ENCODE data around the gene UBL4B. TPM values are rescaled to one million over a fixed set of nuclear protein-coding genes. Genes with fewer than 3 reads are reported as not detected.
A peak's percentile ranks its signal among the peaks of the same experiment; 100 is the strongest.

The UBL4B gene
- total RNA-seq, 1 experiment from 2014 or later: not detected

DNA sequence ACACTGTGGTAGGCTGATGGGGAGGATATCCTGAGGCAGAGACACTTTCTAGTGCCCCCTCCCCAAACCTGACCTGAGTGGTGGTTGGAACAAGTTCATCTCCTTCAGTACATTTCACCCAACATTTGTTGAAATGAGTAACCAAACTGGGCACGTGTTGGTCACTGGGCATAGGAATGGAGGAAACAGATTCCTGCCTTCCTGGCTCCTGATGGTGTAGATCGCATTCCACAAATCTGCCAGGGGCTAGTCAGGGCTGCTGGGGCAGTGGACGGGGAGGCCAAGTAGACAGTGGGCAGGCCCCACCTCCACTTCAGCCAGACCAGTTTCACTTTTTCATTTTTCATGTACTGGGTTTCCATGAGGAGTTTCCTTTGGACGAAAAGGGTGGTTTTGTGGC lies 25.3 kb upstream of the UBL4B start:
- DNase-seq: no peak
- peaks cover 93% of the 10 kb centered on the region for H3K27me3 Mint-ChIP-seq (ENCODE audit: unreplicated experiment)
- no peak overlapping the region for H3K4me3 Mint-ChIP-seq (ENCODE audit: low read depth, unreplicated experiment)
- no peaks in the 10 kb centered on the region for H3K9me3 Mint-ChIP-seq (ENCODE audit: low read depth, unreplicated experiment)
- intact Hi-C loops (cut with micrococcal nuclease; ENCODE audit: unreplicated experiment): no loop called here
- CTCF ChIA-PET: no interaction called here
- H3K4me1 Mint-ChIP-seq (ENCODE audit: low read depth, unreplicated experiment): no peaks in the 10 kb centered on the region
- H3K36me3 Mint-ChIP-seq (ENCODE audit: insufficient read depth, unreplicated experiment): no peaks in the 10 kb centered on the region
- no TSS peak for BruUV-seq (replicated peaks)
- no peak overlapping the region for H3K27ac Mint-ChIP-seq (ENCODE audit: unreplicated experiment)
- TF ChIP-seq, protein P1, sequence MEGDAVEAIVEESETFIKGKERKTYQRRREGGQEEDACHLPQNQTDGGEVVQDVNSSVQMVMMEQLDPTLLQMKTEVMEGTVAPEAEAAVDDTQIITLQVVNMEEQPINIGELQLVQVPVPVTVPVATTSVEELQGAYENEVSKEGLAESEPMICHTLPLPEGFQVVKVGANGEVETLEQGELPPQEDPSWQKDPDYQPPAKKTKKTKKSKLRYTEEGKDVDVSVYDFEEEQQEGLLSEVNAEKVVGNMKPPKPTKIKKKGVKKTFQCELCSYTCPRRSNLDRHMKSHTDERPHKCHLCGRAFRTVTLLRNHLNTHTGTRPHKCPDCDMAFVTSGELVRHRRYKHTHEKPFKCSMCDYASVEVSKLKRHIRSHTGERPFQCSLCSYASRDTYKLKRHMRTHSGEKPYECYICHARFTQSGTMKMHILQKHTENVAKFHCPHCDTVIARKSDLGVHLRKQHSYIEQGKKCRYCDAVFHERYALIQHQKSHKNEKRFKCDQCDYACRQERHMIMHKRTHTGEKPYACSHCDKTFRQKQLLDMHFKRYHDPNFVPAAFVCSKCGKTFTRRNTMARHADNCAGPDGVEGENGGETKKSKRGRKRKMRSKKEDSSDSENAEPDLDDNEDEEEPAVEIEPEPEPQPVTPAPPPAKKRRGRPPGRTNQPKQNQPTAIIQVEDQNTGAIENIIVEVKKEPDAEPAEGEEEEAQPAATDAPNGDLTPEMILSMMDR (IDR thresholded peaks at IDR 0.05; ENCODE audit: unreplicated experiment): no peak

DNA sequence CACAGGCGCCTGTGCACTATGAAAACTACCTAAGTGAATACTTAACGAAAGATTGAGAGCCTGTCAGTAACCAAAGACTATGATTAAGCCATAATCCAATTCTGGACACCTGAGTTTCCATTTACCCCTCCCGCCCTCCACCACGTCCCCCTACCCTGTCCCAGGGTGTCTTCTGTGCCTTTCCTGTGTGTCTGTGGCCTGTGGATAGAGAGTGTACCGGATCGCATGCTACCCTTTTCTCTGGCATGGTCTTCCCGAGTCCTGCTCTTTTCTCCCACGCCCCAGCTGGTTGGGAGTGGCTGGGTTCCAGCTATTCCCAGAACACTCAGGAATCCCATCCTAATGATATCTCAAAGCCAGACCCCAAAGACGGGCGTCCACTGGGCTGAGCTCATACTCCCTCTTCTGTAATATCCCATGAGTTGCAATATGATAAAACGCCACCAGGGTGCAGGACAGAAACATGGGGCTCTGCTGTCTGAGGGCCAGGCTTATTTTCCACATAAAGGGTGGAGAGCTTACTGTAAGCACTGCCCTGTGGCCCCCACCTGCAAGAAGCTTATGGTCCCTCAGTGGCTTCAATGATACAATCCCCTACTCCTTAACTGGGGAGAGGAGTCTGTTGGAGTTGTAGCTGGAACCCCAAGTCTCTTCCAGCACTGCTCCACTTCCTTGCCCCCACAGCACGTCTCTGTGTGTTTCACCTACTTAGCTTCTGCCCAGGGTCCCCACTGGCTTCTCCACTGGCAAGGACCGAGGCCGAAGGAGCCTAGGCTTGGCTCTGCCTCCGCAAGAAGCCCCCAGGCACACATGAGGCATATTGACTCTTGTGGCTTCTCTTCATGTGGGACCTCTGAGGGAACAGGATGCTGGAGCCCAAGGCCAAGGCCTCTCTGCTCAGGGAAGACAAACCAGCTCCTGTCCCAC lies 24.2 kb upstream of the UBL4B start:
- Mint-ChIP-seq H3K4me1 (ENCODE audit: low read depth, unreplicated experiment) (no peaks in the 10 kb centered on the region), H3K9me3 (ENCODE audit: low read depth, unreplicated experiment) (no peaks in the 10 kb centered on the region), H3K36me3 (ENCODE audit: insufficient read depth, unreplicated experiment) (no peaks in the 10 kb centered on the region), H3K4me3 (ENCODE audit: low read depth, unreplicated experiment) (no peak overlapping the region), H3K27me3 (ENCODE audit: unreplicated experiment) (peaks cover 93% of the 10 kb centered on the region), H3K27ac (ENCODE audit: unreplicated experiment) (no peak overlapping the region)
- BruUV-seq (replicated peaks): no TSS peak
- TF ChIP-seq, protein P1 (IDR thresholded peaks at IDR 0.05; ENCODE audit: unreplicated experiment): peak; percentile 39
- CTCF ChIA-PET: interaction anchor here (0.5 to 1.3 kb wide), 10 partner anchors 12 to 1295 kb away, joined by 3 to 10 read pairs (median 5); no protein-coding TSS in a partner anchor
- DNase-seq: peak; percentile 66
- intact Hi-C loops (cut with micrococcal nuclease; ENCODE audit: unreplicated experiment): no loop called here

DNA sequence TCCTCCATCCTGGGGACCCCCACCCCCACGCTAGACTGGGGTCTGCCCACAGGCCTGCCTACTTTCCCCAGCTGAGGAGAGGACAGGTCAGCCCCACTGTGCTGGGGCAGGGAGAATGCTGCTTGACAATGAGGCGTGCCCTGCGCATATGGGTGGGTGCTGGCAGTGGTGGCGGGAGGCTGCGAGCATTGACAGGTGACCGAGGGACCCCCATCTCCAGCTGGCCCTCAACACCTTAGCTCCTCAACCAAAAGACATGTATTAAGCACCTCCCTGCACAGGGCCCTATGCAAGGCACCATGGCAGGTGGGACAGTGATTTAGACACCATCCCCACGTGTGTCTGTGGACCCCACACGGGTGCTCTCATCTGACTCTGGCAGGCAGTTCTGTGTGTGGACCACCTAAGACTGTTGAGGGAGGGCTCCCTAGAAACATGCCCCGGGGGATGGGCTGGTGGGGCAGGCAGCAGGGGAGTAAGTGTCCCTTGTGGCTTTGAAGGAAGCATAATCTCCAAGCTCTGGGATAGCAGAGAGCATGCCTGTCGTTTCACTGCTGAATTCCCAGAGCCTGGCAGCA lies 23.4 kb upstream of the UBL4B start:
- Mint-ChIP-seq H3K27ac (ENCODE audit: unreplicated experiment) (no peak overlapping the region), H3K9me3 (ENCODE audit: low read depth, unreplicated experiment) (no peaks in the 10 kb centered on the region), H3K4me3 (ENCODE audit: low read depth, unreplicated experiment) (no peak overlapping the region), H3K4me1 (ENCODE audit: low read depth, unreplicated experiment) (no peaks in the 10 kb centered on the region), H3K36me3 (ENCODE audit: insufficient read depth, unreplicated experiment) (no peaks in the 10 kb centered on the region), H3K27me3 (ENCODE audit: unreplicated experiment) (peaks cover 93% of the 10 kb centered on the region)
- BruUV-seq (replicated peaks): no TSS peak
- TF ChIP-seq, protein P1 (IDR thresholded peaks at IDR 0.05; ENCODE audit: unreplicated experiment): no peak
- CTCF ChIA-PET: interaction anchor here (0.5 to 1.3 kb wide), 4 partner anchors 13 to 1296 kb away, joined by 3 to 10 read pairs (median 6); no protein-coding TSS in a partner anchor
- intact Hi-C loops (cut with micrococcal nuclease; ENCODE audit: unreplicated experiment): no loop called here
- DNase-seq: no peak

DNA sequence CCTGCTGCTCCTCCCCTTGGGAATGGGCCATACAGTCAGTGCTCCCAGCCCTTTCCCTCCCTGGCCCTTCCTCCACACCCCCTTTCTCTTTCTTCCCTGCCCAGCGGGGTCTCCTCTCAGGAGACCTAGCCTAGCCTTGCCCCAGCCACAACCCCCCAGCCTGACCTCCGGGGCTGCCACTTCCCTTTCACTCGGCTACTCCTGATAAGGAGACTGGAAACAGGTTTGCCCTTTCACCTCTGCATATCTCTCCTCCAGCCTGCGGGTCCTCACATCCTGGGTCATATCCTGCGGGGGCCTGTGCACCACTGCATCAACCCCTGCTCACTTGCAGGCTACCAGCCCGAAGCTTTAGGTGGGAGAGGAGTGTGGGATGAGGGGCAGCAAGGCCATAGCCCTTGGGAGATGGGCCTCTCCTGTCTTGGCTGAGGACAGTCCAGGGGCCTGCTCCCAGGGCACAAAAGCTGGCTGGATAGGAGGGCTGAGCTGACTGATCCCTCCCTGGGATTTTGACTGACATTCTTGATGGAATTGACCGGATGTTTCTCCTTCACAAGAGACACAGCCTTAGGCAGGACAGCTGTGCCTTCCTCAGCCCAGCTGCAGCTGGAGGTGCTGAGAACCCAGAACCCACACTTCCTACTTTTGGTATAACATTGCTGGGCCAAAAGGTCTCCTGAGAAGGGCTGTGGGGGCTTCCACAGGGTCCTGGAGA lies 22.5 kb upstream of the UBL4B start:
- Mint-ChIP-seq H3K36me3 (ENCODE audit: insufficient read depth, unreplicated experiment) (no peaks in the 10 kb centered on the region), H3K27ac (ENCODE audit: unreplicated experiment) (no peak overlapping the region), H3K4me1 (ENCODE audit: low read depth, unreplicated experiment) (no peaks in the 10 kb centered on the region), H3K27me3 (ENCODE audit: unreplicated experiment) (peaks cover 92% of the 10 kb centered on the region), H3K4me3 (ENCODE audit: low read depth, unreplicated experiment) (no peak overlapping the region), H3K9me3 (ENCODE audit: low read depth, unreplicated experiment) (no peaks in the 10 kb centered on the region)
- no TSS peak for BruUV-seq (replicated peaks)
- intact Hi-C loops (cut with micrococcal nuclease; ENCODE audit: unreplicated experiment): no loop called here
- CTCF ChIA-PET: no interaction called here
- TF ChIP-seq, protein P1 (IDR thresholded peaks at IDR 0.05; ENCODE audit: unreplicated experiment): no peak
- DNase-seq: no peak
